ENCODE results near the gene MRRF. TPM values are rescaled to one million over a fixed set of nuclear protein-coding genes. Genes with fewer than 3 reads are reported as not detected.

MRRF gene
- total RNA-seq, 1 donor from 2014 or later, result 38.5 TPM

DNA sequence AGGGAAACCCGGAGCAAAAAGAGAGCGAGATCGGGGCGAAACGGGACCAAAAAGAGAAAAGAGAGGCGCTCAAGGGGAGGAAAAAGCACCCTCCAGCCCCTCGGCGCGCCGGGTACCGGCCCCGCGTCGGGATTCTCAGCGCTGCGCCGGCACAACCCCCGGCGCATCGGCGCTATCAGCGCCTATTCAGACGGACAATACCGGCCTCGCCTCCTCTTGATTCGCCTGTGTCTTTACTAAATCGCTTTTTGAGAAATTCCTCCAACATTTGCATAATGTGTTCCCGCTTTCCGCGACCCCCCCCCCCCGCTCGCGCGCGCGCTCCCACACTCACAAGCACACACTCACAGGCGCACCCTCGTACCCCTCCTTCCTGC, 36.5 kb upstream of the MRRF start:
- peak overlapping the region; percentile 42 to 44 for H3K4me3 ChIP-seq
- no peak for TF ChIP-seq POLR2A (IDR thresholded peaks at IDR 0.05)
- TF ChIP-seq, protein P1, sequence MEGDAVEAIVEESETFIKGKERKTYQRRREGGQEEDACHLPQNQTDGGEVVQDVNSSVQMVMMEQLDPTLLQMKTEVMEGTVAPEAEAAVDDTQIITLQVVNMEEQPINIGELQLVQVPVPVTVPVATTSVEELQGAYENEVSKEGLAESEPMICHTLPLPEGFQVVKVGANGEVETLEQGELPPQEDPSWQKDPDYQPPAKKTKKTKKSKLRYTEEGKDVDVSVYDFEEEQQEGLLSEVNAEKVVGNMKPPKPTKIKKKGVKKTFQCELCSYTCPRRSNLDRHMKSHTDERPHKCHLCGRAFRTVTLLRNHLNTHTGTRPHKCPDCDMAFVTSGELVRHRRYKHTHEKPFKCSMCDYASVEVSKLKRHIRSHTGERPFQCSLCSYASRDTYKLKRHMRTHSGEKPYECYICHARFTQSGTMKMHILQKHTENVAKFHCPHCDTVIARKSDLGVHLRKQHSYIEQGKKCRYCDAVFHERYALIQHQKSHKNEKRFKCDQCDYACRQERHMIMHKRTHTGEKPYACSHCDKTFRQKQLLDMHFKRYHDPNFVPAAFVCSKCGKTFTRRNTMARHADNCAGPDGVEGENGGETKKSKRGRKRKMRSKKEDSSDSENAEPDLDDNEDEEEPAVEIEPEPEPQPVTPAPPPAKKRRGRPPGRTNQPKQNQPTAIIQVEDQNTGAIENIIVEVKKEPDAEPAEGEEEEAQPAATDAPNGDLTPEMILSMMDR (IDR thresholded peaks at IDR 0.05), result no peak
- no peak for TF ChIP-seq POLR2AphosphoS5 (IDR thresholded peaks at IDR 0.05; ENCODE audit: insufficient read depth in 1 of 2, low read depth in 1 of 2)
- H3K27me3 ChIP-seq, result peaks cover 32% of the 10 kb centered on the region
- DNase-seq (ENCODE audit: extremely low spot score in 2 of 2), result no peak
- peaks cover 34% of the 10 kb centered on the region for H3K4me1 ChIP-seq
- intact Hi-C loops (cut with DNase I), result no loop called here
- H3K9me3 ChIP-seq, result no peaks in the 10 kb centered on the region
- H3K36me3 ChIP-seq, result no peaks in the 10 kb centered on the region
- no peak overlapping the region for H3K27ac ChIP-seq

DNA sequence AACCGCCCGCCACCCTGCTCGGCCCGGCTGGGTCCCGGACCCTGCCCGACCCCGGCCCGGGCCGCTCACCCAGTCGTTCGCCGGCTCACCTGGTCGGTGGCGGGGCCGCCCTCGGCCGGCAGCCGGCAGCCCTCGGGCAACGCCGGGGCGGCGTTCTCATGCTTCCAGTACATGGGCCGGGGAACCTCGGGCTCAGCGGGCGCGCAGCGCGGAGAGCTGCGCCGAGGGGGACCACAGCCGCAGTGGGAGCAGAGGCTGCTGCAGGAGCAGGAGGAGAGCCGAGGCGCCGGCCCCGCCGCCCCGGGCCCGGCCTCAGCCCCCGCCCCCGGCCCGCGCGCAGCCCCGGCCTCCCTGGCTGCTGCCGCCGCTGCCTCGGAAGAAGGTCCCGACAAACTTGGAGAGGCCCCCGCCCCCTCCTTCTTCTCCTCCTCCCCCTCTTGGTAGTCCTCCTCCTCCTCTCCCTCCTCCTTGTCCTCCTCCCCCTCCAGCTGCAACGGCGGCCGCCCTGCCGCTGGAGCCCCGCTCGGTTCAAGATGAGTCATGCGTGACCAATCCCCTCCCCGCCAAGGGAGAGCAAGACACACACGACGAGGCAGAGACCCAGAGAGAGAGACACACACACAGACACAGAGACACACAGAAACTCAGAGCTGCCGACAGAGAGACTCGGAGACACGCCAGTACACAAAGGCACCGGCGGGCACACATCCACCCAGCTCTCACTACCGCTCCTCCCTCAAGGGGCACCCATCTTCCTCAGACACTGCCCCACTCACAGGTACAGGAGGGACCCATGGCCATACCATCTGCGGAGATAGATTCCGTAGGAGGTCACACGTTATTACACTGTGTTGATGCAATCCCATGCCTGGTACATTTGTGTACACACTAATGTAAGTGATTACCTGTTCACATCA, 35.9 kb upstream of the MRRF start, which contains the start of gene LHX6:
LHX6 (minus strand) TSS at position 390 of the 917 bp plus-strand sequence; CDS start at position 173, 217 bp downstream.
- Histone ChIP-seq H3K27me3 (peaks cover 32% of the 10 kb centered on the region), H3K9me3 (no peaks in the 10 kb centered on the region), H3K4me1 (peaks cover 34% of the 10 kb centered on the region), H3K4me3 (peak within 1 kb of the TSS; percentile 42 to 44), H3K36me3 (no peaks in the 10 kb centered on the region), H3K27ac (no peak within 1 kb of the TSS)
- intact Hi-C loops (cut with DNase I), result no loop called here
- TF ChIP-seq POLR2A (IDR thresholded peaks at IDR 0.05) (no peak), POLR2AphosphoS5 (IDR thresholded peaks at IDR 0.05; ENCODE audit: insufficient read depth in 1 of 2, low read depth in 1 of 2) (no peak)
- TF ChIP-seq, protein P1 (IDR thresholded peaks at IDR 0.05), result no peak
- no peak for DNase-seq (ENCODE audit: extremely low spot score in 2 of 2)

DNA sequence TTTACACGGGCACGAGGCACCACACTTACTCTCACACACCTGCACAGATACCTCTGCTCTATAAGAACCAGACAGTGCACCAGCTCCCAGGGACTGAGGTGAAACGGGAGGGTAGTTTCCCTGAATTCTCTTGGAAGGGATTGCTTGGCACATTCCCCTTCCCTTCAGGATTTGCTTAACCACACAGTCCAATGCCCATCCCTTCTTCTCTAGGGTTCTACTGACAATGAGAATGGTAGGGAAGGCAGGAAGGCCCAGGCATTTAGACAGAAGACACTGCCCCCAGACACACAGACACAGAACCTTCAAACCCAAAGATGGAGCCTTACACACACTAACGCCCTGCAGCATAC, 35.2 kb upstream of the MRRF start:
- peaks cover 34% of the 10 kb centered on the region for H3K4me1 ChIP-seq
- intact Hi-C loops (cut with DNase I), result no loop called here
- peaks cover 32% of the 10 kb centered on the region for H3K27me3 ChIP-seq
- no peak overlapping the region for H3K27ac ChIP-seq
- no peaks in the 10 kb centered on the region for H3K9me3 ChIP-seq
- H3K36me3 ChIP-seq, result no peaks in the 10 kb centered on the region
- no peak for DNase-seq (ENCODE audit: extremely low spot score in 2 of 2)
- TF ChIP-seq, protein P1 (IDR thresholded peaks at IDR 0.05), result no peak
- no peak for TF ChIP-seq POLR2AphosphoS5 (IDR thresholded peaks at IDR 0.05; ENCODE audit: insufficient read depth in 1 of 2, low read depth in 1 of 2)
- TF ChIP-seq POLR2A (IDR thresholded peaks at IDR 0.05), result no peak
- H3K4me3 ChIP-seq, result no peak overlapping the region

DNA sequence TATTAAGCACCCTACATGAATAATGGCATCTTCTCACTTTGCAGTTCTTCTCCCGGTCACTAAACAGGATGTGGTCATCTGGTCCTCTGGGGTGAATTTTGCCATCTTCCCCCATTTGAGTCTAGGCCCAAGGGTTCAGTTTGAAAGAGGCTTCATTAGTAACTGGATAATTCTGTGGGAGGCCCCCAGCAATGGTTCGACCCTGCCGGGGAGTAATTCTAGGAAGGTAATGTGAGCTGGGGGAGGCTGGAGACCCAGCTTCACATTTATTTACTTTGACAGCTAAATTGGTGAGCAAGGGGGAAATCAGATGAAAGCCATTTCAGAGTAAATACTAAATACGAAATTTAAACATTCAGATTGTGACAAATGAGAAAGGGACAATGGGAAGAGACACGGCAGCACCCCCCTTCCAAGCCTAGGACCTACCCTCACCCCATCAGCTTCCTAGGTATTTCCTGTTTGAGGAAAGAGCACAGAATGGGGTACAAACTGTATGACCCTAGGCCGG, 31.8 kb upstream of the MRRF start:
- H3K9me3 ChIP-seq, result no peaks in the 10 kb centered on the region
- H3K4me1 ChIP-seq, result peaks cover 12% of the 10 kb centered on the region
- H3K36me3 ChIP-seq, result no peaks in the 10 kb centered on the region
- peaks cover 14% of the 10 kb centered on the region for H3K27me3 ChIP-seq
- H3K4me3 ChIP-seq, result no peak overlapping the region
- TF ChIP-seq, protein P1 (IDR thresholded peaks at IDR 0.05), result no peak
- no peak for TF ChIP-seq POLR2AphosphoS5 (IDR thresholded peaks at IDR 0.05; ENCODE audit: insufficient read depth in 1 of 2, low read depth in 1 of 2)
- no peak overlapping the region for H3K27ac ChIP-seq
- no peak for DNase-seq (ENCODE audit: extremely low spot score in 2 of 2)
- intact Hi-C loops (cut with DNase I), result no loop called here

Data from vagina (tissue), 2 donors.